Hematopoietic multipotent progenitor cell treated with erythropoietin and hydrocortisone succinate and interleukin-3 and kit ligand, for 4 days (in vitro differentiated cells): Measurements from ENCODE around the gene EXOC3L1.

Experiments used
- DNase-seq: peaks from one replicate; pipeline ENCODE4 v3.0.0-alpha.2; 2015

The EXOC3L1 gene

GRCh38 chr16:67195676-67196075 lies 5.7 kb upstream of the EXOC3L1 start:
- no peak for DNase-seq

- DNase-seq = peak; percentile 68
Measured at GRCh38 chr16:67194260-67194659, 4.3 kb upstream of the EXOC3L1 start.

- DNase-seq = no peak
Measured at GRCh38 chr16:67193536-67193935, 3.6 kb upstream of the EXOC3L1 start.

DNA sequence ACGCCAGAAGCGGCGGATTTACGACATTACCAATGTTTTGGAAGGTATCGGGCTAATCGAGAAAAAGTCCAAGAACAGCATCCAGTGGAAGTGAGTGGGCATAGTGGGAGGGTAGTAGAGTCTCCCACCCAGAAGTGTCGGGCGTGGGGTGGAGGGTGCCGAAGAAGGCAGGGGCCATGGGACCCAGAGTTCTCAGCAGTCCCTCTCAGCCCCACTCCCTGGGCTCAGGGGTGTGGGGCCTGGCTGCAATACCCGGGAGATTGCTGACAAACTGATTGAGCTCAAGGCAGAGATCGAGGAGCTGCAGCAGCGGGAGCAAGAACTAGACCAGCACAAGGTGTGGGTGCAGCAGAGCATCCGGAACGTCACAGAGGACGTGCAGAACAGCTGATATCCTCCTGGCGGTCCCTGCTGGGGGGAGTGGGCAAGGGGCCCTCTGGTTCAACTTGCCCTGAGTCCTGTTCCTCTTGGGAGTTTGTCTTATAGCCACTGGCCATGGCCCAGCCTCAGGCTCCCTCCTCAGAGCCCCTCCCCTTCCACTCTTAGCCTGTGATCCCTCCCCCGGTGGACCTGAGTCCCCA lies 2.9 kb upstream of the EXOC3L1 start:
- DNase-seq = no peak

DNA sequence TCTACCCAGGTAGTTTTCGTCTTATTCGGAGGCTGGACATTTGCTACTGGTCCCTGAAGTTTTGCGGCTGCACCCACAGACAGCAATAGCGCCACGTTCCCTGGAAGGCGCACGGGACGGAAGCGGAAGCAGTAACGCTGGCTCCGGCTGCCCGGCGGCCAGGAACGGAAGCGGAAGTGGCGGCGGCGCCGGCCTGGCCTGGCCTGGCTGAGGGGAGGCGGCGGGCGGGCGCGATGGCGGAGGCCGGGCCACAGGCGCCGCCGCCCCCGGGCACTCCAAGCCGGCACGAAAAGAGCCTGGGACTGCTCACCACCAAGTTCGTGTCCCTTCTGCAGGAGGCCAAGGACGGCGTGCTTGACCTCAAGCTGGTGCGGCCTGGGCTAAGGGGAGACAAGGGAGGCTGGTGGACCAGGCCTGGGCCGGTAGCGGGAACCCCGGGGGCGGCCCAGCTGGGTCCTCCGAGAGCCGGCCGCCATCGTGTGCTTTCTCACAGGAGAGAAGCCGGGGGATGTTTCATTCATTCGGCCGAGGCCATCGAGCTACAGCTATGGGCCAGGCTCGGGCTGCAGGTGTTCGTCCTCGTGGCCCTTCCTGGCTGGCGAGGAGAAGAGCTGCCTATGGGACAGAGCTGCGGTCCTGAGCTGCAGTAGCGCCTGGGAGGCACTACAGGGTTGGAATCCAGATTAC lies 2.2 kb upstream of the EXOC3L1 start, which contains the start of gene E2F4:
Gene E2F4, plus strand, starts transcription at position 161 of the 687 bp plus-strand sequence. Its CDS starts 73 bp downstream, at position 234.
- DNase-seq = peak; percentile 97

DNA sequence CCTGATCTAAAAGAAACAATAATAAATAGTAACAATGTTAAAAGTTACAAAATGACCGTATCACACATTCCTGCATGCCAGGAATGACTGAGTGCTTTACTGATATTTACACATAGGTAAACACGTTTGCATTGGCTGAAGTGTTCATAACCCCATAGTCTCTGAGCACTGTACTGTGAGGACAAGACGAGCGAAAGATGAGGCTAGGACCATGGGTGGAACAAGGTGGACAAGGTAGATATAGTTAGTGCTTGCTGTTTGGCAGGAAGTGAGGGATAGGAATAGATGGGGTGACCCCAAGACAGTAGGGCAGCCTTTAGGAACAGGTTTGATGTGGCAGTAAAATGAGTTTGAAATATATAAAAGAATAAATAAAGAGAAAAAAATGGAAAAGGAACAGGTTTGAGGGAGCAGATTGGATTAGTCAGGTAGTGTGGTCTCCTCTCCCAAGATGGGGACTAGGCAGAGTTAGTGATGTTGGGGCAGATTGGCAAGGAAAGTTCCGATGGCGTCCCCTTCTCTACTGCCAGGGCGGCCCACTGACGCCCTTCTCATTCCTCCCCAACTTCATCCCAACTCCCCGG lies 1.6 kb upstream of the EXOC3L1 start:
- DNase-seq = no peak

- no peak for DNase-seq
Measured at GRCh38 chr16:67190448-67191399, 788 bp upstream of the EXOC3L1 start.

- no peak for DNase-seq
Measured at GRCh38 chr16:67188798-67189197, 1.1 kb downstream of the EXOC3L1 start.

GRCh38 chr16:67188323-67188722 lies 1.6 kb downstream of the EXOC3L1 start:
- DNase-seq = no peak

- DNase-seq = no peak
Measured at GRCh38 chr16:67187175-67187890, 2.6 kb downstream of the EXOC3L1 start.

GRCh38 chr16:67186550-67186950 lies 3.4 kb downstream of the EXOC3L1 start:
- DNase-seq = no peak

GRCh38 chr16:67185651-67186134 lies 4.2 kb downstream of the EXOC3L1 start:
- DNase-seq = no peak

DNA sequence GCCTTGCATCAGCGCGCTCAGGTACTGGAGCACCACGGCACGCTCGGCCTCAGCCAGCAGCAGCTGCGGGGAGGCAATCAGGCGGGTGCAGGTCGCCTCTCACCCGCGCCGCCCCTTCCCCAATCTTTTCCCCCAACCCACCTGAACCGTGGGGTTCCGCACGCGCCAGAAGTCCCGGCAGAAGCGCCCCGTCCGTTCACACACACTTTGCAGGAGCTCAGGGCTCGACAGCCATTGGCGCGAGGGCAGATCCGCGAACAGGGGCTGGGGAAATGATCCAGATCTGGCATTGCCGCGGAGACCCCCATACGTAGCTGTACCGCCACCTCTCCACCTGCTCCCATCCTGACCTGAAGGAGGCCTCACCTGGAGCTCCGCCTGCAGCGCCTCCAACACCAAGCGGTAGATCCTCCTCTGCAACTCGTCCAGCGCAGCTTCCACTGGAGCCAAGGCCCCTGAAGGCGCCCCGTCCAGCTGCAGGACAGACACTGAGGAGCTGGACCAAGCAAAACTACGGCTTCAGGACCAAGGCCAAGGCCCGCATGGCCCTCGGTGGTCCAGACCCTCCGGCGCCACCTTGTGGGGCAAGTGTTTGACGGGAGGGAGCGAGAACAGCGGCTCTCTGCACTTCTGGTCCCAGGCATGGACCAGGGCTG lies 4.8 kb downstream of the EXOC3L1 start:
- DNase-seq = peak; percentile 95

DNA sequence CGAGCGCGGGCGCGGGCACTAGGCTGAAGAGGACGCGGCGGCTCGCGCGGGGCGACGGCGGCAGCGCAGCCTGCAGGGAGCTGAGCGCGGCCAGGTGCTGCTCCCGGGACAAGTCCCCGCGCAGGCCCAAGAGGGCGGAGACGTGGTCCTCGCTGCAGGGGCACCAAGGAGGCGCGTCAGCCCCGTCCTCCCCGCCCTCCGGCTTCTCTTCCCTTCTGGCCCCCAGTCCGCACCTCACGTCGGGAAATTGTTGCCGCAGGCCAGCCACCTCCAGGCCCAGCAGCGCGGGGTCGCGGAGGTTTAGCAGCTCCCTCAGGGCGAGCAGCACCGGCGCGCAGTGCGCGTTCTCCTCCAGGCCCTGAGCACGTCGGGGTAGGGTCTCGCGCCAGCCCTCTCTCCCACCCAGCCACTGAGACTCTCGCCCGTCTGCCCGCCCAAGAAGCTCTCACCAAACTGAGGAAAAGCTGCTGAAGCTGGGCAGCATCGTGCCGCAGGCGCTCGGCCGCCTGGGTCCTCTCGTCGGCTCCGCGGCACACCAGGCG lies 5.4 kb downstream of the EXOC3L1 start:
- no peak for DNase-seq

- DNase-seq = peak; percentile 99
Measured at GRCh38 chr16:67183627-67184452, 6.1 kb downstream of the EXOC3L1 start, which contains the start of gene MATCAP1. TSS of gene MATCAP1 (minus strand) at chr16:67183963. CDS start at chr16:67180610, 3,353 bp downstream.

- no peak for DNase-seq
Measured at GRCh38 chr16:67183284-67183626, 6.7 kb downstream of the EXOC3L1 start.

- no peak for DNase-seq
Measured at GRCh38 chr16:67182288-67182687, 7.6 kb downstream of the EXOC3L1 start.

DNA sequence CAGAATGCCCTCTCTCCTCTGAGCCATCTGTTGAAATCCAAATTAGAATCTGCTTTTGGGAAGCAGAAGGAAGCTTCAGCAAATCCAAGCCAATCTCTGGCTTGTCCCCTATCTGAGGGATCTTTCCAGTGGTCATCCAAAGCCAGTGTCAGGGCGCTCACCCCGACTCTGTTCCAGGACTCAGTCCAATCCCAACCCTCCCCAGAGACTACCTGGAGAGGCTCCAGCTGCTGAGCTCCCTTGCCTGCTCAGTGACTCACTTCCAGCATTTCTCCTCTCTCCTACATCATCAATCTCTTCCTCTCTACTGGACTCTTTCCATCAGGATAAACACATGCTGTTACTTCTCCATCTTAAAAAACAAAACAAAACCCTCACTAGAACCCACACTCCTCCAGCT lies 8.6 kb downstream of the EXOC3L1 start:
- DNase-seq = no peak

DNA sequence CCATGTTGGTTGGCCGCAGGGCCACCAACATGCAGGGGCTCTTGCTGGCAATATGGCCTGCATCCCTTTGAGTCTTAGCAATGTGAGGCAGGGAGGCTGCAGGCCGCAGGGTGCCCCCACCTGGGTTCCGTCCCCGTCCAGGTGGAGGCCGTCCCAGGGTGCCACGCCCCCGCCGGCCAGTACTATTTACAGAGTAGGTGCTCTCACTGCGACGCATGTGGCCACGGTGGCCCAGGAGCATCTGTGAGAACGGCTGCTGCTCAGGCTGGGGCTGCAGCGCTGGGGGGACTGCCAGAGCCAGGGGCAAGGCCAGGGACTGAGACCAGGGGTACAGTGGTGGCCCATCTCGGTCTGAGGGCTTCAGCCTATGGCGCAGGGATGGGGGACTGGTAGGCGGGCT lies 9.8 kb downstream of the EXOC3L1 start:
- no peak for DNase-seq

- peak; percentile 73 for DNase-seq
Measured at GRCh38 chr16:67179421-67180080, 10.4 kb downstream of the EXOC3L1 start.
